Neuronal stem cell (in vitro differentiated cells): Measurements from ENCODE around the gene SLC7A14.

ENCODE experiments used
- DNase-seq: peaks from one replicate; pipeline ENCODE4 v3.0.0-alpha.2; 2013; ENCODE audit warnings: low spot score
- H2AFZ ChIP-seq: one replicate; pipeline ENCODE4 v1.6.1; 2013; ENCODE audit warnings: mild to moderate bottlenecking, low read length, inconsistent platforms
- H2AK5ac ChIP-seq: 2 replicates; pipeline ENCODE4 v1.6.1; 2013; ENCODE audit warnings: low read depth, mild to moderate bottlenecking, inconsistent platforms, low read length, moderate library complexity, mixed read lengths
- H2BK120ac ChIP-seq: 2 replicates; pipeline ENCODE4 v1.6.1; 2013; ENCODE audit warnings: low read depth, mild to moderate bottlenecking, inconsistent platforms, low read length, moderate library complexity, mixed read lengths
- H2BK12ac ChIP-seq: one replicate; pipeline ENCODE4 v1.6.1; 2013; ENCODE audit warnings: low read length, inconsistent platforms
- H2BK15ac ChIP-seq: 2 replicates; pipeline ENCODE4 v1.6.1; 2013; ENCODE audit warnings: mild to moderate bottlenecking, low read length, inconsistent platforms, mixed read lengths
- H2BK5ac ChIP-seq: one replicate; pipeline ENCODE4 v1.6.1; 2013; ENCODE audit warnings: inconsistent platforms, mild to moderate bottlenecking, low read length, moderate library complexity
- H3K14ac ChIP-seq: one replicate; pipeline ENCODE4 v1.6.1; 2013; ENCODE audit warnings: low read length, inconsistent platforms
- H3K18ac ChIP-seq: 2 replicates; pipeline ENCODE4 v1.6.1; 2013; ENCODE audit warnings: low read length, inconsistent platforms
- H3K23ac ChIP-seq: 2 replicates; pipeline ENCODE4 v1.6.1; 2013; ENCODE audit warnings: low read depth, mild to moderate bottlenecking, mixed read lengths, low read length, inconsistent platforms; ENCODE audit not compliant: poor library complexity
- H3K27ac ChIP-seq: replicated peaks from 3 replicates; pipeline ENCODE4 v1.5.1; 2013; ENCODE audit warnings: low read length, inconsistent platforms
- H3K27me3 ChIP-seq, 3 experiments: 2 replicates each; pipeline ENCODE4 v1.6.1; 2013; ENCODE audit warnings: low read length in 3 of 3, mild to moderate bottlenecking in 2 of 3, inconsistent platforms in 1 of 3, low read depth in 1 of 3, mixed read lengths in 1 of 3, moderate library complexity in 1 of 3; ENCODE audit not compliant: control insufficient read depth in 3 of 3, insufficient read depth in 3 of 3
- H3K36me3 ChIP-seq, 2 donors: replicated peaks in 1 of 2; 2 replicates each; pipeline ENCODE4 v1.6.1; 2013; ENCODE audit warnings: low read length in 2 of 2; ENCODE audit not compliant: control insufficient read depth in 2 of 2, insufficient read depth in 2 of 2
- H3K4ac ChIP-seq: 2 replicates; pipeline ENCODE4 v1.6.1; 2013; ENCODE audit warnings: inconsistent platforms, mild to moderate bottlenecking, low read length, moderate library complexity
- H3K4me1 ChIP-seq, 2 donors: 1 replicate in 1 of 2; 2 replicates in 1 of 2; pipeline ENCODE4 v1.6.1; 2013; ENCODE audit warnings: low read length in 2 of 2, low read depth in 1 of 2; ENCODE audit not compliant: control insufficient read depth in 2 of 2, insufficient read depth in 1 of 2
- H3K4me2 ChIP-seq: one replicate; pipeline ENCODE4 v1.6.1; 2013; ENCODE audit warnings: mild to moderate bottlenecking, low read length, inconsistent platforms; ENCODE audit not compliant: insufficient read depth, poor library complexity, severe bottlenecking
- H3K4me3 ChIP-seq, 2 donors: 2 replicates each; pipeline ENCODE4 v1.5.1; 2013; ENCODE audit warnings: low read length in 2 of 2, mild to moderate bottlenecking in 2 of 2, inconsistent platforms in 1 of 2, moderate library complexity in 1 of 2
- H3K79me1 ChIP-seq: one replicate; pipeline ENCODE4 v1.6.1; 2013; ENCODE audit warnings: low read depth, mild to moderate bottlenecking, inconsistent platforms, low read length, moderate library complexity
- H3K9ac ChIP-seq: one replicate; pipeline ENCODE4 v1.6.1; 2013; ENCODE audit warnings: mild to moderate bottlenecking, low read depth, low read length, inconsistent platforms; ENCODE audit not compliant: poor library complexity
- H3K9me3 ChIP-seq, 2 donors: replicated peaks in 1 of 2; 2 replicates each; pipeline versions ENCODE3 to v1.6.1; 2013; ENCODE audit warnings: low read length in 2 of 2, mild to moderate bottlenecking in 2 of 2, inconsistent platforms in 1 of 2, low read depth in 1 of 2, mixed read lengths in 1 of 2, moderate library complexity in 1 of 2; ENCODE audit not compliant: control insufficient read depth in 2 of 2, insufficient read depth in 1 of 2
- H4K8ac ChIP-seq: one replicate; pipeline ENCODE4 v1.6.1; 2013; ENCODE audit warnings: low read depth, mild to moderate bottlenecking, inconsistent platforms, low read length, moderate library complexity
- H4K91ac ChIP-seq: one replicate; pipeline ENCODE4 v1.6.1; 2013; ENCODE audit warnings: low read length, low read depth, mild to moderate bottlenecking, inconsistent platforms; ENCODE audit not compliant: poor library complexity
- WGBS, 2 donors: extraction: QIAGEN DNeasy Blood & Tissue Kit; methylation state at CpG; one replicate each; pipeline ENCODE4 v1.1.7; 2013; ENCODE audit warnings: missing lambda C conversion rate in 2 of 2, mixed read lengths in 1 of 2; ENCODE audit not compliant: insufficient read length in 2 of 2, insufficient replicate concordance in 1 of 2; ENCODE audit errors: extremely low coverage in 2 of 2; 5-methylcytosine and 5-hydroxymethylcytosine counted together

Gene SLC7A14

DNA sequence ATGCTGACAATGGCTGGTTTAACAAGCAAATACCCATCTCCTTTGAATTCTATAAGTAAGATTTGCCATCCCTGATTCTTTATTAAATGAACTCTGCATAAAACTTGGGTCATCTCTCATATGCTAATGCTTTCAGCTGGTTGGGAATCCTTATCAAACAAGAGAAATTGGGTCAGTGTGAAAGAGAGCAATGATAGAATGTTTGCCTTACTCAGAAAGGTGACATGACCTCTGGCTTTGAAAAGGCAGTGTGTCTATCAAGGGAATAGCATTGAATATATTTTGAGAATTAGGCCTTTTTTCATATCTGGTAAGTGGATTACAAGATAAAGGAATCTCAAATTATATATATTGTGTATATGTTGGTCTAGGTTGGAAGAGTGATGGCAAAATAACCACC, 8.7 kb upstream of the SLC7A14 start:
- no peaks in the 10 kb centered on the region for H3K9me3 ChIP-seq
- no peaks in the 10 kb centered on the region for H3K79me1 ChIP-seq

DNA sequence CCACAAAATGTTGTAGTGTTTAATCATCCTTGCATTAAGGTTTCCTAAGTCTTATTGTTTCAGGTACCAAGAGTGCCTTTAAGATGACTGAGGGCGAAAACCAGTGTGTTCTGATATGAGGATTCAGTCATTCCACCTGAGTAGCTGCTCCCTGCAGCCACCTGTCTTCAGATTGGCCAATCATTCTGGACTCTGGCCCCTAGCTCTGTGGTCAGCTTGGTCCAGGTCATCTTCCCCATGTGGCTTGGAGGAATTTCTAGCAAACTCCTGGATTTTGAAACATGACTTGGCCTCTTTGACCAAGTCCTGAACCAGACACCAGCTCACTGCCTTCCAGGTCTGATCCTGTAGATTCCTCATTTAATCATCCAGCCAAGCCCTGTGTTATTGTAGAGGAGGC, 7.8 kb upstream of the SLC7A14 start:
- Histone ChIP-seq H3K4me1 (no peaks in the 10 kb centered on the region), H3K9ac (no peak overlapping the region), H3K27ac (no peak overlapping the region), H3K14ac (no peak overlapping the region), H2AFZ (no peak overlapping the region), H3K23ac (no peak overlapping the region), H3K18ac (no peak overlapping the region), H2BK15ac (no peak overlapping the region), H3K27me3 (peaks cover 0 to 8% (median 0%) of the 10 kb centered on the region in 3 experiments), H2BK12ac (no peak overlapping the region), H3K4me3 (no peak overlapping the region), H4K8ac (no peak overlapping the region), H2BK5ac (no peak overlapping the region), H3K79me1 (no peaks in the 10 kb centered on the region), H2AK5ac (no peak overlapping the region), H3K9me3 (no peaks in the 10 kb centered on the region), H3K36me3 (no peaks in the 10 kb centered on the region), H3K4me2 (no peak overlapping the region), H4K91ac (no peak overlapping the region), H2BK120ac (no peak overlapping the region), H3K4ac (no peak overlapping the region)
- no peak for DNase-seq
- no CpG with 5 or more reads among the region's 1 CpG for whole genome bisulfite sequencing, 2 donors

More for the DNA sequence above, 8.7 kb upstream of the SLC7A14 start:
- Histone ChIP-seq H3K4me2 (no peak overlapping the region), H3K4ac (no peak overlapping the region), H3K23ac (no peak overlapping the region), H3K36me3 (no peaks in the 10 kb centered on the region), H2BK120ac (no peak overlapping the region), H2BK12ac (no peak overlapping the region), H3K4me1 (no peaks in the 10 kb centered on the region), H2AFZ (no peak overlapping the region), H4K91ac (no peak overlapping the region), H3K9ac (no peak overlapping the region), H3K4me3 (no peak overlapping the region), H3K27ac (no peak overlapping the region), H3K14ac (no peak overlapping the region), H3K18ac (no peak overlapping the region), H2BK5ac (no peak overlapping the region), H2BK15ac (no peak overlapping the region), H3K27me3 (no peaks in the 10 kb centered on the region), H2AK5ac (no peak overlapping the region), H4K8ac (no peak overlapping the region)
- no peak for DNase-seq

GRCh38 chr3:170589113-170589512, 3.2 kb upstream of the SLC7A14 start:
- peaks cover 2 to 50% (median 26%) of the 10 kb centered on the region in 3 experiments for H3K27me3 ChIP-seq

DNA sequence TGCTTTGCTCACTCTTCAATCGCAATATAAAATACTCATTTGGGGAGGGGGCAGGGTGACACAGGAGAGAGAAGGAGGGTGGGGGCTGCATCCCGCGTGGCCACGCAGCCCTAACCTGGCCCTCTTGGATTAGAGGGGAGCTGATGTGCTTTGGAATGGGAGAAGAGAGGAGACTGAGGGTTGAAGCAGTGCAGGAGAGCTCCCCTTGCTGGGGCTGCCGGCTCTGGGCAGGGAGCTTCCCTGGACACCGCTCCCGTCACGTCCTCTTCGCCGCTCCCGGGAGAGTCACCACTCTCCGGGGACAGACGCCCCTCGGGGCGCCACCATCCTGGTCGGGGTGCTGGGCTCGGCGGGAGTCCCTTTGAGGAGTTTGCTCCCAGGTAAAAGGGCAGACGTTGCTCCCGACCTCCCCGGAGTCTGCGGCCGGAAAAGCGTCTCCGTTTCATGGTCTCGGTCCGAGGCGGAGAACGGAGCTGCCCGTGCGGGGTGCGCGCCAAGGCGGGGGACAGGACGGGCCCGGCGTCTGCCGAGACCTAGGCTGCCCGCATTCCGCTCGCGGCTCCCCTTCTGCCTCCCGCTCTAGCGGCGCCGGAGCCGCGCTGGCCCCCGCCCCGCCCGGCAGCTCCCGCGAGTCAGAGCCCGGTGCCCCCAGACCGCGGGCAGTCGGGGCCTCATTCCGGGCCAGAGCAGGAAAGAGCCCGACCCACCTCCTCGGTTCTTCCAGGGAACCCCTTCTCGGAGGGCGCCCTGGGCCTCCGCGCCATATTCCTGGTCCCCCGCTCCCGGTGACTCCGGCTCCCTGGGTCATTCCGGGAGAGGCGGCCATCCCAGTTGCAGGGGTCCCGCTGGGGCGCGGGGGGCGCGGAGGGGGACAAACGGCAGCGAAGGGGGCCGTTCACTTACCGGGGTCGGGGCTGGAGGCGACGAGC, 603 bp downstream of the SLC7A14 start:
- Histone ChIP-seq H3K4me3 (peak overlapping the region in 1 of 2 donors; percentile 70), H2AFZ (peak overlapping the region; percentile 68), H3K9me3 (peaks cover 3% of the 10 kb centered on the region in 2 donors), H2BK120ac (no peak overlapping the region), H2BK12ac (no peak overlapping the region), H4K91ac (no peak overlapping the region), H3K36me3 (no peaks in the 10 kb centered on the region), H3K23ac (peak overlapping the region; percentile 39), H3K79me1 (no peaks in the 10 kb centered on the region), H3K18ac (no peak overlapping the region), H2BK15ac (no peak overlapping the region), H3K27me3 (peaks cover 3 to 68% (median 27%) of the 10 kb centered on the region in 3 experiments), H3K9ac (peak overlapping the region; percentile 65), H2BK5ac (no peak overlapping the region), H3K27ac (no peak overlapping the region), H3K14ac (no peak overlapping the region), H3K4ac (no peak overlapping the region), H3K4me1 (peaks cover 0 to 7% of the 10 kb centered on the region in 2 donors), H2AK5ac (no peak overlapping the region), H3K4me2 (peak overlapping the region; percentile 86), H4K8ac (no peak overlapping the region)
- DNase-seq: no peak
- no CpG with 5 or more reads among the region's 81 CpGs for WGBS, 2 donors

More at GRCh38 chr3:170589113-170589512, 3.2 kb upstream of the SLC7A14 start:
- Histone ChIP-seq H3K18ac (no peak overlapping the region), H3K4me2 (no peak overlapping the region), H3K27ac (no peak overlapping the region), H4K8ac (no peak overlapping the region), H3K9me3 (peaks cover 1 to 3% of the 10 kb centered on the region in 2 donors), H3K9ac (no peak overlapping the region), H2BK15ac (no peak overlapping the region), H2BK12ac (no peak overlapping the region), H3K4me3 (no peak overlapping the region), H2BK5ac (no peak overlapping the region), H3K79me1 (no peaks in the 10 kb centered on the region), H2AFZ (no peak overlapping the region), H2AK5ac (no peak overlapping the region), H3K14ac (no peak overlapping the region), H4K91ac (no peak overlapping the region), H3K4ac (no peak overlapping the region), H2BK120ac (no peak overlapping the region), H3K23ac (no peak overlapping the region), H3K4me1 (peaks cover 0 to 7% of the 10 kb centered on the region in 2 donors), H3K36me3 (no peaks in the 10 kb centered on the region)
- no peak for DNase-seq
- no CpG with 5 or more reads among the region's 2 CpGs for WGBS, 2 donors
